Measurements from ENCODE around the gene TOLLIP.

DNA sequence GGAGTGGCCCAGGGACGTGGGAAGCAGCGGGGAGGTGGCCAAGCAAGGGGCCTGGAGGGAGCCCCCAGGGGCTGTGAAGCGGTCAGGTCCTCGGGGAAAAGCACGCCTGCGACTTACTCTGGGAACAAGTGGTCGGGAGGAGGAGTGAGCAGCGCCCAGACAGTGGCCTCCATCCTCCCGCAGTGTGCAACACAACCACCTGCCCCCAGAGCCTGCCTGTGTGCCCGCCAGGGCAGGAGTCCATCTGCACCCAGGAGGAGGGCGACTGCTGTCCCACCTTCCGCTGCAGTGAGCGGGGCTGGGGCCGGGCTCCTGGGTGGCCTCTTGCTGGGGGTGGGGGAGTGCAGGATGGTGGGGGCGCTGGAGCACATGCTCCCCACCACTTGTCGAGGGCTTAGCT, 51.5 kb downstream of the TOLLIP start:
- TF ChIP-seq, protein P1, sequence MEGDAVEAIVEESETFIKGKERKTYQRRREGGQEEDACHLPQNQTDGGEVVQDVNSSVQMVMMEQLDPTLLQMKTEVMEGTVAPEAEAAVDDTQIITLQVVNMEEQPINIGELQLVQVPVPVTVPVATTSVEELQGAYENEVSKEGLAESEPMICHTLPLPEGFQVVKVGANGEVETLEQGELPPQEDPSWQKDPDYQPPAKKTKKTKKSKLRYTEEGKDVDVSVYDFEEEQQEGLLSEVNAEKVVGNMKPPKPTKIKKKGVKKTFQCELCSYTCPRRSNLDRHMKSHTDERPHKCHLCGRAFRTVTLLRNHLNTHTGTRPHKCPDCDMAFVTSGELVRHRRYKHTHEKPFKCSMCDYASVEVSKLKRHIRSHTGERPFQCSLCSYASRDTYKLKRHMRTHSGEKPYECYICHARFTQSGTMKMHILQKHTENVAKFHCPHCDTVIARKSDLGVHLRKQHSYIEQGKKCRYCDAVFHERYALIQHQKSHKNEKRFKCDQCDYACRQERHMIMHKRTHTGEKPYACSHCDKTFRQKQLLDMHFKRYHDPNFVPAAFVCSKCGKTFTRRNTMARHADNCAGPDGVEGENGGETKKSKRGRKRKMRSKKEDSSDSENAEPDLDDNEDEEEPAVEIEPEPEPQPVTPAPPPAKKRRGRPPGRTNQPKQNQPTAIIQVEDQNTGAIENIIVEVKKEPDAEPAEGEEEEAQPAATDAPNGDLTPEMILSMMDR (IDR thresholded peaks at IDR 0.05), result no peak
- TF ChIP-seq POLR2A (IDR thresholded peaks at IDR 0.05), result no peak

All from ovary (tissue), 3 donors.